Ecto neural progenitor cell (in vitro differentiated cells): ENCODE results near the gene KIAA1549.
"Not testable (repeated sequence)": the region's sequence is repeated elsewhere in the genome, so short reads cannot be mapped to it uniquely, and the experiment has no call there.

ENCODE experiments used
- DNase-seq: peaks from one replicate; pipeline ENCODE4 v3.0.0-alpha.2; 2018; ENCODE audit warnings: low spot score

Gene KIAA1549

GRCh38 chr7:138981332-138982203 is at the start of gene KIAA1549:
TSS of gene KIAA1549 (minus strand) at chr7:138981389. CDS start at chr7:138981269, 120 bp downstream.
- peak; percentile 85 for DNase-seq

GRCh38 chr7:139029353-139029752 is 48.2 kb upstream of the KIAA1549 start:
- DNase-seq: no peak

GRCh38 chr7:139026551-139026950 is 45.4 kb upstream of the KIAA1549 start:
- DNase-seq: no peak

- DNase-seq: not testable (repeated sequence)
These were observed 44.7 kb upstream of the KIAA1549 start for GRCh38 chr7:139025861-139026260.

- DNase-seq: no peak
These were observed 41.9 kb upstream of the KIAA1549 start for GRCh38 chr7:139023076-139023475.

- DNase-seq: no peak
These were observed 41.1 kb upstream of the KIAA1549 start for GRCh38 chr7:139022286-139022685.

- DNase-seq: no peak
These were observed 37.7 kb upstream of the KIAA1549 start for GRCh38 chr7:139018910-139019309.

GRCh38 chr7:139016931-139017511 is 35.8 kb upstream of the KIAA1549 start:
- peak; percentile 62 for DNase-seq

GRCh38 chr7:139011373-139011772 is 30.2 kb upstream of the KIAA1549 start:
- DNase-seq: no peak

GRCh38 chr7:139004321-139005090 is 23.3 kb upstream of the KIAA1549 start:
- no peak for DNase-seq

GRCh38 chr7:138999414-138999813 is 18.2 kb upstream of the KIAA1549 start:
- DNase-seq: no peak

GRCh38 chr7:138992052-138992531 is 10.9 kb upstream of the KIAA1549 start:
- no peak for DNase-seq

- no peak for DNase-seq
These were observed 6.5 kb upstream of the KIAA1549 start for GRCh38 chr7:138987686-138988085.

GRCh38 chr7:138982204-138982623 is 1.0 kb upstream of the KIAA1549 start:
- no peak for DNase-seq

- peak; percentile 73 for DNase-seq
These were observed 462 bp downstream of the KIAA1549 start for GRCh38 chr7:138980563-138981291.

GRCh38 chr7:138979988-138980562 is 1.1 kb downstream of the KIAA1549 start:
- DNase-seq: no peak

- no peak for DNase-seq
These were observed 1.8 kb downstream of the KIAA1549 start for GRCh38 chr7:138979226-138979979.

- DNase-seq: no peak
These were observed 2.5 kb downstream of the KIAA1549 start for GRCh38 chr7:138978541-138979184.

GRCh38 chr7:138976161-138976560 is 5.0 kb downstream of the KIAA1549 start:
- not testable (repeated sequence) for DNase-seq
